ENCODE results near the gene SLC12A5. TPM values are rescaled to one million over a fixed set of nuclear protein-coding genes. Genes with fewer than 3 reads are reported as not detected.
"Not testable (repeated sequence)": the region's sequence is repeated elsewhere in the genome, so short reads cannot be mapped to it uniquely, and the experiment has no call there.

Gene SLC12A5
- 1 to 10 TPM; 1.3 to 1.7 TPM for total RNA-seq

DNA sequence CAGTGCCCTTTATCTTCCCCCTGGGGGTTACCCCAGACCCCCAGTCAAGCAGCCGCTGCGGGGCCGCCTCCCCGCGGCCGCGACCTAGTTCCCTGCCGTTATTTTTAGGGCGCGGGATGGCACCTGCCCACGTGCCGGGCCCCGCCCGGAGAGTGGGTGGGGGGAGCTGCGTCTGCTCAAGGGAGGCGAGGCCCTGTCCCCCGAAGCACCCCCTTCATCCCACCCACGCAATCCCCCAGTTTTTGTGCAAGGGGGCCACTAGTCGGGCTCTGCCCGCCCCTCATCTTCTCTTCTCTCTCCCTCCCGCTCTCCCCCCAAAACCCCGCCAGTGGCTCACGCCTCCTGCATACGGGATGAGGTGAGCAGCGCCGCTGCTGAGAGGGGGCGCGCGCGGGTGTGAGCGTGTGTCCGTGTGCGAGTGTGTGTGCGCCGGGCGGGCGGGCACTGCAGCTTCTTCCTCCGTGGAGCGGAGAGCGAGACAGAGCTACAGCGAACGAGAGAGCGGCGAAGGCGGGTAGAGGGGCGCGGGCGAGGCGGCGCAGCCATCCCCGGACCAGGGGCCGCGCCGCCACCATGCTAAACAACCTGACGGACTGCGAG is at the start of gene SLC12A5:
Gene SLC12A5 (plus strand): TSS at position 444 of the 600 bp plus-strand sequence. CDS start 130 bp downstream, at position 574.
- ChIA-PET CTCF (interaction anchor here (0.8 to 1.3 kb wide), 2 partner anchors 16 to 144 kb away, joined by 4 to 6 read pairs; no protein-coding TSS in a partner anchor), POLR2A (no interaction called here)
- no peaks in the 10 kb centered on the region for H3K9me3 Mint-ChIP-seq (ENCODE audit: insufficient read depth)
- H3K4me3 Mint-ChIP-seq, result no peak within 1 kb of the TSS
- DNase-seq (no peak), ATAC-seq (no peak)
- no peaks in the 10 kb centered on the region for H3K36me3 Mint-ChIP-seq (ENCODE audit: low read depth)
- peaks cover 57% of the 10 kb centered on the region for H3K27me3 Mint-ChIP-seq (ENCODE audit: low read depth)
- H3K4me1 Mint-ChIP-seq (ENCODE audit: low read depth), result no peaks in the 10 kb centered on the region
- no peak within 1 kb of the TSS for H3K27ac Mint-ChIP-seq

DNA sequence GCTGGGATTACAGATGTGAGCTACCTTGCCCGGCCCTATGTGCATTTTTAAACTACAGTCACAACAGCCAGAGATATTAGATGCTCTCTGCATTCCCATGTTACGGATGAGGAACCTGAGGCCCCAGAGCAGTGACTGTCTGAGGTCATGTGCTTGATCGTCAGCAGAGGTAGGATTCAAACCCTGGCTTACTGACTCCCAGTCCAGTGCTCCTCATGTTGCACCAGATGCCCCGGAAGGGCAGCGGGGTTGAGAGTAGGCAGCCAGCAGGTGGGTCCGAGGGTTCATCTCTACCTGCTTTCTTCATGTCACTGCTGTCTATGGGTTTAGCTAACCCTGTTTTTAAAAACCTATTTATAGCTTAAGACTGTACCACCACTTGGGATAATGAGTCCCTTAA is 47.8 kb upstream of the SLC12A5 start:
- DNase-seq, result no peak
- Mint-ChIP-seq H3K4me3 (no peak overlapping the region), H3K4me1 (ENCODE audit: low read depth) (peaks cover 7% of the 10 kb centered on the region), H3K36me3 (ENCODE audit: low read depth) (no peaks in the 10 kb centered on the region), H3K27me3 (ENCODE audit: low read depth) (peaks cover 17% of the 10 kb centered on the region), H3K27ac (no peak overlapping the region), H3K9me3 (ENCODE audit: insufficient read depth) (no peaks in the 10 kb centered on the region)
- CTCF ChIA-PET, result interaction anchor here (1.3 to 4.4 kb wide), 3 partner anchors 11 to 33 kb away, joined by 4 to 26 read pairs (median 5); no protein-coding TSS in a partner anchor
- no peak for ATAC-seq
- POLR2A ChIA-PET, result no interaction called here

DNA sequence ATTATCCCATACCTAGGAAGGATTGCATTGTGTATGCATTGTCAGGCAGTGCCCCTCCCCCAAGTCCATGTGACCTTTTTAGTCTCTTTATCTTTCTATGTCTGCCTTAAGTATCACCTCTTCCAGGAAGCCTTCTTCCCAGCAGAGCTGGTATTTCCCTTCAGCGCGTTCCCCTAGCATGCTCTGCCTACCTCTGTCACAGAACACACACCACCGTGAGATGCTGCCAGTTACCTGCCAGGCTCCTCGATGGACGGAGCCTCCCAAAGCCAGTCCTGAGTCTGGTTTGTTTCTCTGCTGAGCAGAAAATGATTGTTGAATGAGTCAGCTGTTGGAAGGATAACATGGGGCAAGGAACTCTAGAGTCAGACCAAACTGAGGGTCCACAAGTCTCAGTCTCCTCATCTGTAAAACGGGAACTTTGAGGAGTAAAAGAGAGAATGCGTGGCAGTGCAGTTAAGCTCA is 45.7 kb upstream of the SLC12A5 start:
- Mint-ChIP-seq H3K27me3 (ENCODE audit: low read depth) (peaks cover 18% of the 10 kb centered on the region), H3K9me3 (ENCODE audit: insufficient read depth) (no peaks in the 10 kb centered on the region), H3K27ac (no peak overlapping the region), H3K4me3 (no peak overlapping the region), H3K4me1 (ENCODE audit: low read depth) (peaks cover 11% of the 10 kb centered on the region), H3K36me3 (ENCODE audit: low read depth) (no peaks in the 10 kb centered on the region)
- DNase-seq, result no peak
- ATAC-seq, result no peak
- ChIA-PET CTCF (interaction anchor here (1.4 to 4.4 kb wide), 5 partner anchors 10 to 40 kb away, joined by 3 to 26 read pairs (median 7); no protein-coding TSS in a partner anchor), POLR2A (interaction anchor here (1.1 to 1.2 kb wide), 2 partner anchors 11 to 18 kb away, joined by 4 read pairs; partner anchors contain the start of gene ZNF335)

DNA sequence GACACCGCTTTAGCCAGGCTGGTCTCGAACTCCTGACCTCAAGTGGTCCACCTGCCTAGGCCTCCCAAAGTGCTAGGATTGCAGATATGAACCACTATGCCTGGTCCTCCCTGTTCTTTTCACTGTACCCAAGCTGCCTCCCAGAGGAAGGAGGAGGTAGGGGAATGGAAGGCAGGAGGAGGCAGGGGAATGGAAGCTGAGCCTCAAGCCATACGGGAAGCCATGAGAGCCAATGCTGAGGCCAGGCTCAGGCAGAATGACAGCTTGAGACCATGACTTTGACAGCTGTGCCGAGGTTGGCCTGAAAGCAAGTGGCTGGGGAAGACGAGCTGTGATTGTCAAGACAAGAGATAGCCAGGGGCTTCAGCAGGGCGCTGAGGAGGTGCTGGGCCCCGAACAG is 43.4 kb upstream of the SLC12A5 start:
- peak; percentile 17 for DNase-seq
- Mint-ChIP-seq H3K27ac (no peak overlapping the region), H3K4me3 (no peak overlapping the region), H3K27me3 (ENCODE audit: low read depth) (peaks cover 25% of the 10 kb centered on the region), H3K36me3 (ENCODE audit: low read depth) (no peaks in the 10 kb centered on the region), H3K9me3 (ENCODE audit: insufficient read depth) (no peaks in the 10 kb centered on the region), H3K4me1 (ENCODE audit: low read depth) (peaks cover 11% of the 10 kb centered on the region)
- ATAC-seq, result no peak
- POLR2A ChIA-PET, result interaction anchor here (0.9 kb wide), 1 partner anchor 19 kb away, joined by 3 read pairs; no protein-coding TSS in a partner anchor
- CTCF ChIA-PET, result interaction anchor here (1.7 to 6.8 kb wide), 8 partner anchors 8 to 42 kb away, joined by 6 to 138 read pairs (median 30); partner anchors contain the start of gene ZNF335

DNA sequence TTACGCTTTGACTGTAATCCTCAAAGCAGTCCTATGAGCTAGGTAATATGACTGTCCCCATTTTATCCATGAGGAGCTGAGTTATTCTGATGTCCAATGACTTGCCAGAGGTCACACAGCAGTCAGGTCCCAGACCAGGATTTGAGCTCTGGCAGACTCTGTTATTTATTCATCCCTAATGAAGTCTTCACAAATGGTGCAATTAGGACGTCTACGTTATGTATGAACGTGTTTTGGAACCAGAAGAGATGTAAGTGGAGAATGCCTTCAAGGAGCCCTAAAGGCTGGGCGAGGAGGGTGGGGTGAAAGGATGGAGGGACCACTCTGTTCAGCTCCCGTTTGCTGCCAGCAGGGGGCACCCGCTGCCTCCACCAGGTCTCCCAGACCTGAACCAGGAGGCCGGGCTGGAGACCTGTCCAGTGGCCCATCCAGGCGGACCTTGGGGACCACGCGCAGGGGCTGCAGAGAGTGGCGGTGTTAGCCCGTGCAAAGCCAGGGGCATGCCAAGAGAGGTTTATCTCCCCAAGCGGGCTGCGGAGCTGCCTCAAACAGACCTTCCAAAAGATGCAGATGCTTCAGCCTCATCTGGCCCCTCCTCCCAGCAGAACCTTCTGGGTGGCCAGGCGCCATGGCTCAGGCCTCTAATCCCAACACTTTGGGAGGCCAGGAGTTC is 41.8 kb upstream of the SLC12A5 start:
- DNase-seq (peak; percentile 84), ATAC-seq (peak; percentile 99)
- ChIA-PET CTCF (interaction anchor here (0.6 to 6.8 kb wide), 27 partner anchors 10 to 362 kb away, joined by 3 to 138 read pairs (median 6); partner anchors contain the start of genes ACOT8, MMP9, PCIF1 and SNX21), POLR2A (interaction anchor here (0.6 to 1.5 kb wide), 5 partner anchors 12 to 18 kb away, joined by 3 to 4 read pairs (median 3); no protein-coding TSS in a partner anchor)
- Mint-ChIP-seq H3K27ac (no peak overlapping the region), H3K36me3 (ENCODE audit: low read depth) (no peaks in the 10 kb centered on the region), H3K4me3 (no peak overlapping the region), H3K27me3 (ENCODE audit: low read depth) (peaks cover 28% of the 10 kb centered on the region), H3K4me1 (ENCODE audit: low read depth) (peaks cover 11% of the 10 kb centered on the region), H3K9me3 (ENCODE audit: insufficient read depth) (no peaks in the 10 kb centered on the region)

DNA sequence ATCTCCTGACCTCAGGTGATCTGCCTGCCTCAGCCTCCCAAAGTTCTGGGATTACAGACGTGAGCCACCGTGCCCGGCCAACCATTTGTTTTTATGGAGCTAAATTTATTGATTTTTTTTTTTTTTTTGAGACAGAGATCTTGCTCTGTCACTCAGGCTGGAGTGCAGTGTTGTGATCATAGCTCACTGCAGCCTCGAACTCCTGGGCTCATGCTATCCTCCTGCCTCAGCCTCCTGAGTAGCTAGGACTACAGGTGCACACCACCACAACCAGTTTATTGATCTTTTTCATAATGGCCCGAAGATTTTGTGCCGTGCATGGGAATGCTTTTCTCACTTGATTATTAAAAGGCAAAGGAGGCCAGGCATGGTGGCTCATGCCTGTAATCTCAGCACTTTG is 40.2 kb upstream of the SLC12A5 start:
- not testable (repeated sequence) for ATAC-seq; H3K4me1 Mint-ChIP-seq (ENCODE audit: low read depth); H3K27ac Mint-ChIP-seq; H3K4me3 Mint-ChIP-seq; H3K36me3 Mint-ChIP-seq (ENCODE audit: low read depth); DNase-seq; H3K9me3 Mint-ChIP-seq (ENCODE audit: insufficient read depth)
- H3K27me3 Mint-ChIP-seq (ENCODE audit: low read depth), result peaks cover 33% of the 10 kb centered on the region
- CTCF ChIA-PET, result interaction anchor here (0.6 to 6.8 kb wide), 8 partner anchors 10 to 713 kb away, joined by 3 to 138 read pairs (median 14); partner anchors contain the start of gene ZNF335
- POLR2A ChIA-PET, result interaction anchor here (1.7 kb wide), 1 partner anchor 16 kb away, joined by 5 read pairs; no protein-coding TSS in a partner anchor

DNA sequence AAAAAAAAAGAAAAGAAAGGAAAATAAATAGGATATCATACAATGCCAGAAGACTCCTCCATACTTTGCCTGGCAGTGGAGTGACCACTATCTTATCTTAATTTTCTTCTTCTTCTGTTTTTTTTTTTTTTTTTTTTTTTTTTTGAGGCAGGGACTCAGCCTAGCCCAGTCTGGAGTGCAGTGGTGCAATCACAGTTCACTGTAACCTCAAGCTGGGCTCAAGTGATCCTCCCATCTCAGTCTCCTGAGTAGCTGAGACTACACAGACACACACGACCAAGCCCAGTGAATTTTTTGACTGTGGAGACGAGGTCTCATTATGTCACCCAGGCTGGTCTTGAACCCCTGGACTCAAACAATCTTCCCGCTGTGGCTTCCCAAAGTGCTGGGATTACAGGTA is 37.4 kb upstream of the SLC12A5 start:
- ATAC-seq, result no peak
- ChIA-PET CTCF (interaction anchor here (6.8 kb wide), 1 partner anchor 22 kb away, joined by 138 read pairs; no protein-coding TSS in a partner anchor), POLR2A (no interaction called here)

DNA sequence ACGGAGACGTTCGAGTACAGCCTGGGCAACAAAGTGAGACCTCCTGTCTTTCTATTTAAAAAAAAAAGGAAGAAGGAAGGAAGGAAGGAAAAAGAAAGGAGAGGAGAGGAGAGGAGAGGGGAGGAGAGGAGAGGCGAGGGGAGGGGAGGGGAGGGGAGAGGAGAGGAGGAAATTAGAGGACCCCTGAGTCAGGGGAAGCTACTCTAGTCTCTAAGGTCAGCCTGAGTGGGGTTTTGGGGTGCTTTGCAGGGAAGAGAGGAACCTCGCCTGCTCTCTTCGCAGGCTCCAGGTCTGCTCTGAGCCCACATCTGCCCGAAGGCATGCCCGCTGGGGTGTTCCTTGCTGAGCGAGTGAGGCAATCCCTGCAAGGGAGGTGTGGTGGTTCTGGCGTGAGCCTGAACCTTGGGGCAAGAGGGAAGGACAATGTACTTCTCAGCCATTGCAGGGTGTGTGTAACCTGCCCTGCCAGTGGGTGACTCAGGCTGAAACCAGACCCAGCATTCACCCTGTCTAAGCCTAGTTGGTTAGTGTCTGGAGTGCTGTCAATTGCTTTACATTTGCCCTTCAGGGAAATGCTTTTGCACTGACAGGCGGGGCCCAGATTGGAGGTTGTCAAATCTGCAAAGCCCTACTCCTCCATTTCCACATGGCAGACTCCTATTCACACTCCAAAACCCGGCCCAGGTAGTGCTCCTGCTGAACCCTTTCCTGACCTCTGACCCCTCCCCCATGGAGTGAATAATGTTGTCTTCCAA is 35.6 kb upstream of the SLC12A5 start:
- no peak overlapping the region for H3K4me3 Mint-ChIP-seq
- ATAC-seq (peak; percentile 60), DNase-seq (no peak)
- no peak overlapping the region for H3K27ac Mint-ChIP-seq
- no peaks in the 10 kb centered on the region for H3K36me3 Mint-ChIP-seq (ENCODE audit: low read depth)
- H3K4me1 Mint-ChIP-seq (ENCODE audit: low read depth), result peaks cover 27% of the 10 kb centered on the region
- CTCF ChIA-PET, result interaction anchor here (0.8 to 1.4 kb wide), 2 partner anchors 18 to 23 kb away, joined by 3 read pairs; no protein-coding TSS in a partner anchor
- POLR2A ChIA-PET, result no interaction called here
- H3K9me3 Mint-ChIP-seq (ENCODE audit: insufficient read depth), result no peaks in the 10 kb centered on the region
- H3K27me3 Mint-ChIP-seq (ENCODE audit: low read depth), result peaks cover 24% of the 10 kb centered on the region

More for the DNA sequence above, 37.4 kb upstream of the SLC12A5 start:
- no peak for DNase-seq
- H3K4me3 Mint-ChIP-seq, result no peak overlapping the region
- H3K4me1 Mint-ChIP-seq (ENCODE audit: low read depth), result peaks cover 20% of the 10 kb centered on the region
- peaks cover 32% of the 10 kb centered on the region for H3K27me3 Mint-ChIP-seq (ENCODE audit: low read depth)
- no peaks in the 10 kb centered on the region for H3K36me3 Mint-ChIP-seq (ENCODE audit: low read depth)
- no peak overlapping the region for H3K27ac Mint-ChIP-seq
- no peaks in the 10 kb centered on the region for H3K9me3 Mint-ChIP-seq (ENCODE audit: insufficient read depth)

DNA sequence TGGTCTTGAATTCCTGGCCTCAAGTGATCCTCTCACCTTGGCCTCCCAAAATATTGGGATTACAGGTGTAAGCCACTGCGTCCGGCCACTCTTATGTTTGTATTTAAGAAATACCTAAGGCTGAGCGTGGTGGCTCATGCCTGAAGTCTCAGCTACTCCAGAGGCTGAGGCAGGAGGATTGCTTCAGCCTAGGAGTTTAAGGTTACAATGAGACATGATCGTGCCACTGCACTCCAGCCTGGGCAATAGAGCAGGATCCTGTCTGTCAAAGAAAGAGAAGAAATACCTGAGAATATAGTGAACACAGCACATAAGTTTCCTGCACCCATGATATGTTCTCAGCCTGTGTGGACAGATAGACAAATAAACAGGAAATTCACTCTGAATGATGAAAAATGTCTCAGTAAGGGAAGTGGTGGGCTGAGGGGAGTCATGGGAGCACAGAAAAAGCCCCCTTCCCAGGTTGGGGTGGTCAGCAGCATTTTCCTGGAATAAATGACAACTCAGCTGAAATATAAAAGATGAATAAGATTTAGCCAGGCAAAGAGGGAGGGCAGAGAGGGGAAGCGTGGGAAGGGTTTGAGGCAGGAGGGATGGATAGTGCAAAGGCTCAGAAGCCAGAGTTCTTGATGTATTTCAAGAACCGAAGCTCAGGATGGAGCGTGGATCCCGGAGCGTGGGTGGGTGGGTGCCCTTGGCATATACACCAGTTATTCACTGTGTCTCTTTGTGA is 34.1 kb upstream of the SLC12A5 start:
- Mint-ChIP-seq H3K9me3 (ENCODE audit: insufficient read depth) (no peaks in the 10 kb centered on the region), H3K4me1 (ENCODE audit: low read depth) (peaks cover 42% of the 10 kb centered on the region), H3K4me3 (no peak overlapping the region), H3K27me3 (ENCODE audit: low read depth) (peaks cover 17% of the 10 kb centered on the region), H3K36me3 (ENCODE audit: low read depth) (no peaks in the 10 kb centered on the region), H3K27ac (no peak overlapping the region)
- CTCF ChIA-PET, result interaction anchor here (0.7 to 8.0 kb wide), 4 partner anchors 8 to 14 kb away, joined by 3 to 83 read pairs (median 5); partner anchors contain the start of gene MMP9
- ATAC-seq (no peak), DNase-seq (no peak)
- POLR2A ChIA-PET, result no interaction called here

DNA sequence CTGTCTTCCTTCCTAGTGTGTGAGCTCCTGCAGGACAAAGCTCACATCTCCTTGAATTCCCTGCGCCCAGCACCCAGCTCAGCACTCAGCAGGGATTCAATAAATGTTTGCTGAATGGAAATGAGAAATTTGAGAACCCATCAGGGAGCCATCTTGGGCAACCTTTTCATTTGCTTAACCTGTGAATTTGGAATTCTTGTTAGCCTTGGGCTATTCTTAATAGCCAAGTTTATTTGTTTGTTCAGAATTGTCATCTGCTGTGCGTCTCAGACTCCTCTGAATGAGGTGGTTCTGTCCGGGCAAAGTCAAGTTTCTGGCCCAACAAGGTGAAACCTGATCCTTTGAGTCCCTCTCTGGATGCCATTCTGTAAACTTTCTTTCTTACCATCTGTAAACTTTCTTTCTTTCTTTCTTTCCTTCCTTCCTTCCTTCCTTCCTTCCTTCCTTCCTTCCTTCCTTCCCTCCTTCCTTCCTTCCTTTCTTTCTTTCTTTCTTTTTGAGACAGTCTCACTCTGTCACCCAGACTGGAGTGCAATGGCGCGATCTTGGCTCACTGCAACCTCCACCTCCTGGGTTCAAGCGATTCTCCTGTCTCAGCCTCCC is 33.4 kb upstream of the SLC12A5 start:
- H3K4me3 Mint-ChIP-seq; DNase-seq; ATAC-seq; H3K36me3 Mint-ChIP-seq (ENCODE audit: low read depth); POLR2A ChIA-PET; H3K9me3 Mint-ChIP-seq (ENCODE audit: insufficient read depth); H3K27ac Mint-ChIP-seq: not testable (repeated sequence)
- CTCF ChIA-PET, result interaction anchor here (0.7 to 8.0 kb wide), 5 partner anchors 8 to 26 kb away, joined by 3 to 83 read pairs (median 5); partner anchors contain the start of gene MMP9
- peaks cover 49% of the 10 kb centered on the region for H3K4me1 Mint-ChIP-seq (ENCODE audit: low read depth)
- H3K27me3 Mint-ChIP-seq (ENCODE audit: low read depth), result peaks cover 15% of the 10 kb centered on the region
